ENCODE data around the gene DHX30.
"Not testable (repeated sequence)": the region's sequence is repeated elsewhere in the genome, so short reads cannot be mapped to it uniquely, and the experiment has no call there.

DHX30 gene

GRCh38 chr3:47817609-47818008 lies 14.7 kb downstream of the DHX30 start:
- H3K4me3 ChIP-seq (ENCODE audit: low read length), result no peak overlapping the region
- no peak for TF ChIP-seq CTCF (conservative IDR thresholded peaks at IDR 0.05; ENCODE audit: low read depth, low read length)
- DNase-seq (ENCODE audit: low read depth), result no peak

GRCh38 chr3:47824541-47825473 lies 21.9 kb downstream of the DHX30 start:
- TF ChIP-seq CTCF (conservative IDR thresholded peaks at IDR 0.05; ENCODE audit: low read depth, low read length), result peak; percentile 60
- DNase-seq (ENCODE audit: low read depth), result peak; percentile 55
- peak overlapping the region; percentile 88 for H3K4me3 ChIP-seq (ENCODE audit: low read length)

GRCh38 chr3:47825590-47825989 lies 22.7 kb downstream of the DHX30 start:
- TF ChIP-seq CTCF (conservative IDR thresholded peaks at IDR 0.05; ENCODE audit: low read depth, low read length), result no peak
- DNase-seq (ENCODE audit: low read depth), result no peak
- peak overlapping the region; percentile 88 for H3K4me3 ChIP-seq (ENCODE audit: low read length)

- not testable (repeated sequence) for H3K4me3 ChIP-seq (ENCODE audit: low read length)
Measured at GRCh38 chr3:47829482-47829881, 26.5 kb downstream of the DHX30 start.

GRCh38 chr3:47836986-47837385 lies 34.0 kb downstream of the DHX30 start:
- H3K4me3 ChIP-seq (ENCODE audit: low read length), result no peak overlapping the region
- TF ChIP-seq CTCF (conservative IDR thresholded peaks at IDR 0.05; ENCODE audit: low read depth, low read length), result no peak
- no peak for DNase-seq (ENCODE audit: low read depth)

More at GRCh38 chr3:47829482-47829881, 26.5 kb downstream of the DHX30 start:
- not testable (repeated sequence) for DNase-seq (ENCODE audit: low read depth)

- TF ChIP-seq CTCF (conservative IDR thresholded peaks at IDR 0.05; ENCODE audit: low read depth, low read length), result no peak
- no peak overlapping the region for H3K4me3 ChIP-seq (ENCODE audit: low read length)
- no peak for DNase-seq (ENCODE audit: low read depth)
Measured at GRCh38 chr3:47838503-47838902, 35.6 kb downstream of the DHX30 start.

- DNase-seq (ENCODE audit: low read depth), result no peak
- no peak for TF ChIP-seq CTCF (conservative IDR thresholded peaks at IDR 0.05; ENCODE audit: low read depth, low read length)
- H3K4me3 ChIP-seq (ENCODE audit: low read length), result no peak overlapping the region
Measured at GRCh38 chr3:47841786-47842349, 38.9 kb downstream of the DHX30 start.
